Measurements from ENCODE around the gene LRRIQ4.

The LRRIQ4 gene

DNA sequence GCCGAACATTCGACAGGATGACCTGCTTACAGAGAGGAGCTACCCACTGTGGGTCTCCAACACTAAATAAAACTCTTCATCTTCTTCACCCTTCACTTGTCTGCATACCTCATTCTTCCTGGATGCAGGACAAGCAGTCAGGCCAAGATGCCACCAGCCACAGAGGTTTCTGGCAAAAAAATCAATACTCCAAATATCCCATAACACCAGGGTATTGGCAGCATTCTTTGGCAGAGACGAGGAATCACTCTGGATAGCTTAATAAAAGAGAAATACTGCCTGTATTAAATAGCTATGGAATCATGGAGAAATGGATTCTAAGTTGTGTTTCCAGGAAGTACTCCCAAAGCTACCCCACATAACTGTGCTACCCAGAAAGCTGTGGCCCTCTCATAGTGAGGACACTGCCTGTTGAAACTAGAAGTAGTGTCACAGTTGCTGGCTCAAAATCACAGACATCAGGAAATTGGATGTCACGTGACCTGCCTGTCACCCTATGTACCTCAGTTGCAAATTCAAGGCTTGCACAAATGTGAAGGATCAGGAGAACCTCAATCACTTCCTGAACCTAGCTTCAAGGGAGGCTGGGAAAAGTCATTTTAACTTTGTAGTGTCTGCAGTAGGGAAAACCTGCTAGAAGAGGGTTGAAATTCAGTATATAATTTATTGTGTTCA, 68.0 kb downstream of the LRRIQ4 start:
- H3K27ac ChIP-seq (ENCODE audit: low read depth, low read length): no peak overlapping the region

DNA sequence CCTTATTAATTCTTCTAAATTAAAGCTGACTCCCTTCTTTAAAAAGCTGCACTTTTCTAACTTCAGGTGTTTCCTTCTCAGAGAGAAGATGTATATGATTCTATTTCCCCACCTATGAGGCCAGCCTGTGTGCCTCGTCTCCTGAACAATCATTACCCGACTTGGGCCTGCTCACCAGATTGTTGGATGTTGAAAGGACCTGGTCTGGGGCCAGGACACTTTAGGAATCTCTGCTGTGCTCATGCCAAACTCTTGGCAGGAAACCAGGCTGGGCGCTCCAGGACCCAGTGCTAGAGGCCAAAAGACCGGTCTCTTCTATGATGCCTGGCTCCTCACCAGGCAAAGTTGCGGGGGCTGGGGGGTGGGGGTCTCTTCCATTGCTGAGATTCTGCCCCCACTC, 74.0 kb downstream of the LRRIQ4 start:
- H3K27ac ChIP-seq (ENCODE audit: low read depth, low read length): no peak overlapping the region
- no peak overlapping the region for H3K9ac ChIP-seq (ENCODE audit: low read length)
- H3K9me3 ChIP-seq (ENCODE audit: control insufficient read depth, insufficient read depth, low read depth, low read length): no peaks in the 10 kb centered on the region
- H3K4me1 ChIP-seq (ENCODE audit: control insufficient read depth, insufficient read depth, low read length): 0 out of 2 replicates have a peak, but pooled peaks cover 4% of the 10 kb centered on the region
- no peaks in the 10 kb centered on the region for H3K36me3 ChIP-seq (ENCODE audit: control insufficient read depth, insufficient read depth, low read length)
- no peaks in the 10 kb centered on the region for H3K27me3 ChIP-seq (ENCODE audit: control insufficient read depth, insufficient read depth, low read length)
- no peak overlapping the region for H3K4me3 ChIP-seq (ENCODE audit: low read depth, low read length)

More for the DNA sequence above, 68.0 kb downstream of the LRRIQ4 start:
- no peaks in the 10 kb centered on the region for H3K9me3 ChIP-seq (ENCODE audit: control insufficient read depth, insufficient read depth, low read depth, low read length)
- H3K36me3 ChIP-seq (ENCODE audit: control insufficient read depth, insufficient read depth, low read length): no peaks in the 10 kb centered on the region
- no peak overlapping the region for H3K9ac ChIP-seq (ENCODE audit: low read length)
- H3K4me1 ChIP-seq (ENCODE audit: control insufficient read depth, insufficient read depth, low read length): 0 out of 2 replicates have a peak, but pooled peaks cover 2% of the 10 kb centered on the region
- H3K27me3 ChIP-seq (ENCODE audit: control insufficient read depth, insufficient read depth, low read length): no peaks in the 10 kb centered on the region
- H3K4me3 ChIP-seq (ENCODE audit: low read depth, low read length): no peak overlapping the region
